HT1080 (cell line): ENCODE measurements around the gene SLC25A22. TPM values are rescaled to one million over a fixed set of nuclear protein-coding genes. Genes with fewer than 3 reads are reported as not detected.

Experiments
- DNase-seq: peaks from one replicate; pipeline ENCODE4 v3.0.0-alpha.2; 2015; ENCODE audit warnings: low read depth
- total RNA-seq: library from RNA; depleted of rRNA; stranded (reverse); fragments of >200 nt; shearing (Covaris generic); gene quantifications from 2 replicates; pipeline ENCODE4 v1.2.3, GENCODE V29; 2014

Gene SLC25A22
- total RNA-seq, 1 experiment from 2014 or later, result 47.5 TPM

DNA sequence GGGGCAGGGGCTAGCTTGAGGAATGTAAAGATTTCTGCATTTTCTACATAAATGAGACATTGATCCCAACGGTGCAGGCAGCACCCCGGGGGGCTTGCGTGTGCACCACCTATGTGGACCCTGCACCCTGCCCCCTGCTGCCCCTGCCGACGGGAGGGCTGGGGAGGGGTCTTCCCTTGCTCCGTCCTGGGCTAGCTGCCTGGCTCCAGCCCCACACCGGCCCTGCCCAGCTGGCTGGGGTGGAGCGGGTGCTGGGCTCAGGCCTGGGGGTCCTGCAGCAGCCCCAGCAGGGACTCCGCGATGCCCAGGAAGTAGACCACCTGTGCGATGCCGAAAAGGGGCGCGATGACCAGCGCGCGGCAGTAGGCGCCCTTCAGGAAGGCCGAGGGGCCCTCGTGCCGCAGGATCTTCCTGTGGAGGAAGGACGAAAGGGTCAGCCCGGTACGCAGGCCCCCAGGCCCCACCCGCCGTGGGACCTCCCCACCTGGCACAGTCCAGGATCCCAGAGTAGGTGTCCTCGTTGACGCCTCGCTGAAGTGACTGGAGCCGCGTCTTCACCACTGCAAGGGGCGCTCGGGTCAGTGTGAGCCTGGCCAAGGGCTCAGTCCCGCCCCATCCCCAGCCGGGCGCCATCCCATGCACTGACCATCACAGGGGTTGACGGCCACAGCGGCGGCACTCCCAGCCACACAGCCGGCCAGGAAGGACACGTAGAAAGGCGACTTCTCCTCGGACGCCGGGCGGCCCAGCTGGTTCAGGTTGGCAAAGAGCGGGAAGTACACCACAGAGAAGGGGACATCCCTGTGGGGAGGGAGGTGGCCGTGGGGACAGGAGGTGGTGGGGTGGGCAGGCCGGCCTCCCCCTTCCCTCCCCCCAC lies 6.2 kb downstream of the SLC25A22 start:
- DNase-seq, result no peak

DNA sequence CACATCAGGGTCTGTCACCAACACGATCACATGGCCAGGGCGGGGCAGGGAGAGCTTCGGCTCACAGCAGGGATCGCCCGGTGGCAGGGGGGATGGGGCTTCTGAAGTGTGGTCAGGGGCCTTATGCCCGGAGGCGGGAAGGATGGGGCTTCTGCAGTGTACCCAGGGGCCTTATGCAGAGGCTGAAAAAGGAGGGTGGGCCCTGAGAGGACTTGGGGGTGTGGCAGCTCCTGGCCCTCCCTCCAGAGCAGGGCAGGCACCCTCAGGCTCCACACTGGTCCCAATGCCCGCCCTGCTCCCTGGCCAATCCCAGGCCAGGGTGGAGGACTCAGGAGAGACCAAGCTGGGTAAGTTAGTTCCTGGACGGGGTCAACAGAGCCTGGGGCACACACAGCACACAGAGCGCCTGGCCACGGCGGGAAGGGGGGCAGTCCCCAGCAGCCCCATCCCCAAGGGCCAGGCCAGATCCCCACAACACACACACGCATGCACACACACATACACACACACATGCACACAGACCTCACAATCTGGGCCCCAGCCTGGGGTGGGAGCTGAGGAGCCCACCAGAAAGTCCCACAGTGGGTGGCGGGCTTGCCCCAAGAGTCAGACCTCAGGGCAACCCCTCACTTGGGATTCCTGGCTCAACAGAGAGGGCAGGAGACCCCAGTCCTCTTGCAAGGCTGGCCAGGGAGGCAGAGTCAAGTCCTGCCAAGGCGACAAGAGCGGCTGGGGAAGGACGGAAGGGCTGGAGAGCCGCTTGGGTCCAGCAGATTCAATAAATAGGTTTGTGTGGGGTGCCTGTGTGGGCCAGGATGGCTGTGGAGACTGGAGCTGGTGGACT lies 7.1 kb downstream of the SLC25A22 start:
- peak; percentile 52 for DNase-seq

DNA sequence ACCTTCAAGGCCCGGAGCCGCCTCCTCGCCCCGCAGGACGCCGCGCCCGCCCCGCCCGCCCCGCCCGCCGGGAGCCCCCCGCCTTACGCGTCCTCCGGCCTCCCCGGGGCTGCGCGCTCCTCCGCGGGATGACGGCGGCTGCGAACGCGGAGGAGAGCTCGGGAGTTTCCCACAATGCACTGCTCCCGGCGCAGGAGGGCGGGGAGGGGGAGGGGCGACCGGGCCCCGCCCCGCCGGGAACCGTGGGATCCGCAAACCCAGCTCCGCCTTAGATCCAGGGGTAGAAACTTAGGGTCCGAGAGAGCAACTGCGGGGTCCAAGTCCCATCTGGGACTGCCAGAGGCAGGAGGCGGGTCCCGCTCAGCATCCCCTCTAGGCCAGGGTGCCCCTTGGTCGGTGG lies 8.1 kb downstream of the SLC25A22 start, which contains the start of gene CEND1:
Gene CEND1, minus strand, starts transcription at position 148 of the 400 bp plus-strand sequence. CDS start 1,514 bp downstream, outside the sequence.
- no peak for DNase-seq

DNA sequence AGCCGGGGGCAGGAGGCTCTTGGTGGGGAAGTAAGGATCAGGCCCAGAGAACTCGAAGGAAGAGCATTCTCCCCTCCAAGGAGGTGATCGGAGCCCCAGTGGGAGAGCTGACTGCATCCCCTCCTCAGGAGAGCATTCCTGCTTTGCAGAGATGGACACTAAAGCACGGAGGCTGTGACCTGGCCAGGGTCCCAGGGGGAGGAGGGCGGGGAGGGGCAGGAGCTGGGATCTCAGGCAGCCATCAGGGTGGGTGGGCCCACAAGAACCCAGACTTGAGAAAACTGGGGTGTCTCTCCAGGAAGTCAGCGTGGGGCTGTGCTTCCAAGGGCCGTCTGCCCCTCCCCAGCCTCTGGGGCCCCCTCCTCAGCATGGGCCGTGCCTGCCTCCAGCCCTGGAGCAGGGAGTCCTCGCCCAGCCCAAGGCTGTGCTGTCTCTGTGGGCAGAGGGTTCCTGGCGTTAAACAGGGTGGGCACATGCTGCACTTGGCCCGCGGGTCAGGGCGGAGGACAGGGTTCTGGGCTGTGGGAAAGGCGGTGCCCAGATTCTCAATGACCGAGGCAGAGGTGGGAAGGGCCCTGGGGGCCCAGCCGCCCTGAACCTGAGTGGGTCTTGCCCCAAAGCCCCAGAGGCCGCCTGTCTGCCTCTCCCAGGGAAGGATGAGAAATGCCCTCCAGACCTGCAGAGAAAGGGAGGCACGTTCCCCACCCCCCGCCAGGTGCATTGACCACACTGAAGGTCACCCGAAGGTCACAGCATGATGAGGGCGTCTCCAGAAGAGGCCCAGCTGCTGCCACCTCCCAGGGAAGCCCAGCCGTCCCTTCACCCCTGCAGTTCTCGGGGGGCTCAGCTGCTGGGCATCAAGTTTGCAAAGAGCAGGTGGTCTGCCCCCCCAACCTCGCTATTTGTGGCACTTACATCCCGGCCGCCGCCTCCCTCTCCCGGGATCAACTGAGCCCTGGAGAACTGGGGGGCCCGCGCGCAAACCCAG lies 8.8 kb downstream of the SLC25A22 start:
- DNase-seq, result no peak

DNA sequence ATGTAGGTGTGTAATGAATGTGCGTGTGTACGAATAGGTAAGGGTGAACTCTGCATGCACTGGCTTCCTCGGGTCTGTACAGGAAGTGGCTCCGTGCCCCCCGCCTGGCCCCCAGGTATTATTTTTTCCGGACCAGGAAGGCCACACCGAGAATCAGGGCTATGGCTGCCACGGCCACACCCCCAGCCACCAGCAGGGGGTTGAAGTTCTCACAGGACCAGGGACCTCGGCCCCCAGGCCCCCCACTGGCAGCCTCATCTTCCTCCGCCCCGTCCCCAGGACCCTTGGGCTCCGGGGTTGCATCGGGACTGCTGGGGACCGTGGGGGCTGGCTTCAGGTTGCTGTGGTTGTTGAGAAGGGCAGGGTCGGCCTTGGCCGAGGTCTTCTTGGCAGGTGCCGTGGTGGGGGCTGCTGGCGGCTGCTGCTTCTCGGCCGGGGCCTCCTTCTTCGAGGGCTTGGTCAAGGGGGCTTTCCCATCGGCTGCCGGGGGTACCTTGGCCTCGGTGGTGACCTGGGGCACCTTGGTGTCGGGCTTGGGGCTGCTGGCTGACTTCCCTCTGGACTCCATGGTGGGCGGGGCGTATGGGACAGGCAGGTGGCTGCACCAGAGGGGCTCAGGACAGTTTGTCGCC lies 10.0 kb downstream of the SLC25A22 start:
- no peak for DNase-seq

DNA sequence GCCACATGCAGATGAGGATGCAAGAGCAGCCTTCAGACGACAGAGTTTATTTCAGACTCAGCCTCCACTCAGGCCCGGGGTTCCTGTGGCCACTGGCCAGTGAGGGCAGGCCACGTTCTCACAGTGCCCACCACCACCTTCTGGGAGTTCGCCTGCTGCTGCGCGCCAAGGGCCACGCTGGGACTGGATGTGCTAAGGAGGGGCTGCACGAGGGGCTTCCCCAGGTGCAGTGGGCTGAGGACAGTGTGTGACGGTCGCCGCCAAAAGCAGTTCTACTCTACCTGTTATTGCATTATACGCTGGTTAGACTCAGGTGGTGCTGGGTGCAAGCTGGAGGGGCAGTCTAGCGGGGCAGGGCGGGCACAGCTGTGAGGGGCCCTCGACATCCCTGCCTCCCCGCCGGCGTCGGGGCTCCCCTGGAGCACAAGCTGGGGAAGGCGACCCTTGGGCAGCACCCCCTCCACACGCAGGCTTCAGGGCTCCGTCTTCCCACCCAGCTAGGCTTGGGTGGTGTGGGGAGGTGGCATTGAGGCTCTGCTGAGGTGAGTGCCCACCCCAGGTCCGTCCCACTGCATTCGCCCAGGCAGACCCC lies 10.9 kb downstream of the SLC25A22 start:
- DNase-seq, result no peak

DNA sequence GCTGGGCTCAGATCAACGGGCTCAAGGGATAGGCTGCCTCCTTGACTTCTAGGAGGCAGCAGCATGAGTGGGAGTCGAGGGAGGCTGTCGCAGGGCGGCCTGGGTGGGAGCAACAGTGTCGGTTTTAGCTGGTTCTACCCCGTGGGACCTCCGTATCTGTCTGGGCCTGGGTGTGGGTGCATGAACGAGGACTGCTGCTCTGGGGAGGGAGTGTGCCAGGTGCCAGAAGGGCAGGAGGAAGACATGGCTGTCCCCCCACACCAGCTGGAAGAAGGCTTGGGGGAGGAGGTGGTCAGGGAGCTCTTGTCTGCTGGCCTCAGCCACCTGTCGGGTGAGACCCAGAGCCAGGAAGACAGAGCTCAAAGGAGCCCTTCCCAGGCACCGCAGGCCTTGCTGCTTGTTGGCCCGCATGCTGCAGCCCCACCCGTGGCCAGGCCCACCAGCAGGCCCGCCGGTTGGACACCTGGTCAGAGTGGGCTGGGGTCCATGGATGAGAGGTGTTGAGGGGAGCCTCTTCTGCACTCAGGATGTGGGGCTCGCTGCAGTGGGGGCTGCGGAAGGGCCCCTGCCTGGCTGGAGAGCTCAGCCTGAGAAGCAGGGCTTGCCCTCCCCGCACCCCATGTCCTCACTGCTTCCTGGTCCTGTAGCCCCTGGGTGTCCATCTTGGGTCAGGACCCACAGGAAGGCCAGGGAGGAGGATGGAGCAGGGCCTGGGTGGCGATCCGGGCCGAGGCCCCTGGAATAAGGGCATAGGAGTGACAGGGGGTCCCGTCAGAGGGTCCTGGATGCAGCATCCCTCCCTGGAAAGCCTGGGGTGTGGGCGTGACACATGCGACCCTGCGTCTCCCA lies 11.6 kb downstream of the SLC25A22 start:
- DNase-seq, result no peak

DNA sequence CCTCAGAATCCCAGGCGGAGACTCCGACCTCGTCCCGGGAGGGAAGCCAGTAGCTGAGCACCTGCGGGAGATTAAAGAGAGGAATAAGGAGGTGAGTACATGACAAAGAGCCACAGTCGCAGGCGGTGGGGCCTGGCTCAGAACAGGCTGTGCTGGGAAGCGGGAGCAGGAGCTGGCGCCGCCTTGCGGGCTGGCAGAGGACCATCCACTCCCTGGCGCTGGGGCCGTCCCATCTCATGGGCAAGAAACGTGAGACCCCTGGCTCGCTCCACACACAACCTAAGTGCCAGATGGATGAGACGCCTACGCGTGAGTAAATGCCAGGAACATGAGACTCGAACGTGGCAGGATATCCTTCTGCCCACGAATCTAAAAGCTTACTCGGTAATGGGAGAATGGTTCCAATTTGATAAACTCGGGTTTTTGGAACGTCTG lies 14.5 kb downstream of the SLC25A22 start:
- no peak for DNase-seq

DNA sequence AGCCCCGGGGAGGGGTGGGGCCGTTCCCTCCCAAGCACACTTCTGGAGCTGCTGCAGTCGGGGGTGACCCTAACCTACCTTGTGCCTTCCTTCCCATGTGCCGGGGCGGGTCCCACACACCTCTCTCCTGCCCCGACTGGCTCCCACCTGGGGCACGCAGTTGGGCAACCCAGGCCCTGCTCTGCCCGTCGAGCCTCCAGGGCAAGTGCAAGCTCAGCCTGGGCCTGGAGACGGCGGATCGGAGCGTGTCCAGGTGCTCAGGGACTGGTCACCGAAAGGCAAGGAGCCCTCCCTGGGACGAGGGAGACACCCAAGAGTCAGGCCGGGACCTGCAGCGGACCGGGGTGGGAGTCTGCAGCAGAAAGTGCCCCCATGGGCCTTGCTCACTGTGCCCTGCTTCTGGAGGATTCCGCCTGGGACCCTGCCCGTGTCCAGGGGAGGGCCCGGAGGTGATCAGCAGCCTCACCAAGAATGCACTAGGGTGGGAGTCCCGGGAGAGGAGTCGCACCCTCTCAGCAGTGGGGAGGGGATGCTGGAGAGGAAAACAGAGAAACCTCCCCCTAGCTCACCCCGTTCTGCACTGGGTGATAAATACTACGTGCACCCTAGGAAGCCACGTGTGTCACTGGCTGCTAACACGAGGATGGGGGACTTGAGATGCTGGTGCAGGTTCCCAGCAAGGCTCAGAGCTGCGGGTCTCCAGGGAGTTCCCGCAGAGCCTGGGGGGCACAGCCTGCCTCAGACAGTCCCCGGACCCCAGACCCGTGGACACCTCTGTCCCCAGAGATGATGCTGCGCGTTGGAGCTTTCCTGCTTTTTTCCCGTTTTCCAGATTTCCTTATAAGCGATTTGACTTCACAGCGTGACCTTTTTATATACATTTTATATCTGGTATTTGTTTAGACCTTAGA lies 15.6 kb downstream of the SLC25A22 start:
- no peak for DNase-seq

DNA sequence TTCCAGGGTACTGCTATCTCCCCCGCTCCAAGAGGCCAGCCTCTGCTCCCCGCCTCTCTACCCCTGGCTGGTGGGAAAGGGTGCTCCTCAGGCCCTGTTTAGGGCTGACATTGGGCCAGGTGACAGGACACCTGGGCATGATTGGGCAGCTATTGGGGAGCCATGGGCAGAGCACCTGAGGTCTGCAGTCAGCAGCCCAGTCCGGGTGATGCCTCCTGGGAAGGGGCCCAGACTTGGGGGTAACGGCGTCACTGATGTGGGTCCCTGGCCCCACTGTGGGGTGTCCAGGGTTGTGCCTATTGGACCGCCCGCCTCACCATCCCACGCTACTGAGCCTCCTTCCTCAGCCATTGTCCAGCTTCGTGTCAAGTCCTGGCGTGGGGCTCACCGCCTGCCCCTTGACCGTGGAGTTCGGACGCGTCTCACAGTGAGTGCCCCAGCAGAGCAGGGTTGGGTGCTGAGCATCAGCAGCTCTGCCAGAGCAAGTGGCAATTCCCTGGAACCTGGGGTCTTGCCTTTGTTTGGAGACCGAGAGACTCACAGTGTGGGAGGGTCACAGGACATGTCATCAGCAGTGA lies 18.0 kb downstream of the SLC25A22 start:
- no peak for DNase-seq

DNA sequence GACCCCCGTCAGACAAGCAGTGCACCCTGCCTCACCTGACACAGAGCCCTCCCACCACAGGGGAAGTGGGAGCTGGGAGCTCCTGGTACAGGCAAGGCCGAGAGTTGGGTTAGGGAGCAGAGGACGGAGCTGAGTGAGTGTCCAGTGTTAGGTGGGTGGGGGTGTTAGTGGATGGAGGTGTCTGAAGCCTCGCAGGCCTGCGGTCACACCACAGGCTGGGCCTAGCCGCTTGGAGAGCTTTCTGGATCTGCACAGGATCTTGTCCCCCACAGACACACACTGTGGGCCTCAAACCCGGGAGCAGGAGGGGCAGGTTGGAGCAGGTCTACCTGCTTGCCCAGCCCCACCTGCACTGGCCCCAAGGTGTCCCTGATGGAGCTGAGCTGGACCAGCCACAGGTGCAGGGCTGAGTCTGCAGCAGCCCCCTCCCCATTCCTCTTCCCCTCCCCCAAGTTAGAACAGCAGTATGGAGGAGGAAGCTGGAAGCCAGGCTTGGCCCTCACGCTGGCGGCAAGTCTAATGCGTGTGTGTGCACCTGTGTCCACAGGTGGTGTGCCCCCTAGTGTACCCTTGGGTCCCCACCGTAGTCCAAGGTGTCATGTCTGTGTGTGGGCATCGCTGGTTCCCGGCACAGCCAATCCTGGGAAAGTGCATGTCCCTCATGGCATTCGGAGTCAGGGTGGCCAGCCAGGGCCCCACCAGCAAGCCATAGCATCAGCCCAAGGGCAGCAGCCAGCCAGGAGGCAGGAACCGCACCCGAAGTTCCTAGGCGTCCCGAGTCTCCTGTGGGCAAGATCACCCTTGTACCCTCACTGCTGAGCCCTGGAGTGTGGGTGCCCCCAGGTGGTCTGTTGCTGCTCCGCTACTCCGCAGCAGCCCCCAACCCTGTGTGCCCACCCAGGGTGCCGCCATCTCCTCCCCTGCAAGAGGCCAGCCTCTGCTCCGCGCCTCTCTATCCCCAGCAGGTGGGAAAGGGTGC lies 18.8 kb downstream of the SLC25A22 start:
- no peak for DNase-seq

DNA sequence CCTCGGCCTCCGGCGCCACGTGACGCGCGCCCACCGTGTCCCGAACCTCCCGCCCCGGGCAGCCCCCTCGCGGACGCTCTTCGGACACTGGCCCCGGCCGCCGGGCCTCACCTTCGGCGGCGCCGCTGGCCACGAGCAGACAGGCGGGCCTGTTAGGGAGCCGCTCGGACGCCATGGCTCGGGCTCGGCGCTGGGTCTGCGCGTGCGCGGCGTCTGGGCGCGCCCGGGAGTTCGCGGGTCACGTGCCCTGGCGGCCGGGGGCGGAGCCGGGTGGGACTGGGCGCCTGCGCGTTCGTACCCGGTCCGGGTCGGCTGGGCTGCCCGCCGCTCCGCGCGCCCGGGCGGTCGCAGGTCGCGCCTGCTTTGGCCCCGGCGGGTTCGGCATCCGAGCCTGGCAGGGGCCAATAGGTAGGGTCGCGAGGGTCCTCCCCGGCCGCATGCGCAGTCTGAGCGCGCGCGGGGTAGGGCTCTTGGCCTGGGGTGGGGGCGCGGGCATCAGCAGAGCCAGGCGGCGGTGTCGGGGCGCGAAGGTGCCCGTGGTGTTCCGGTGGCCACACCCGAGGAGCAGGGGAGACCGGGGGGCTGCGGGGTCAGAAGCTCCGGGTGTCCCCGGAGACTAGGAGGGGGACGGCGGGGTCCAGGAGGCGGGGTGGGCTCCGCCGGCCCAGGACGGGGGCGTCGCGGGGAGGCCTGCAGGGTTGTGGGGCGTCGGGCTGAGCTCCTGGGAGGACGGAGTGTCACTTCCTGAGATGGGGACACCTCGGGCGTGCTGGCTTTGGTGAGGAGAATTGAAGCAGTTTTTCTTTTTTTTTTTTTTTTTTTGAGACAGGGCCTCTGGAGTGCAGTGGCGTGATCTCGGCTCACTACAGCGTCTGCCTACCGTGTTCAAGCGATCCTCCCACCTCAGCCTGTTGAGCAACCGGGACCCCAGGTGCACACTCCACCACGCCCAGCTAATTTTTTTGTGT lies 20.5 kb downstream of the SLC25A22 start, which contains the start of gene GATD1:
Gene GATD1, minus strand, starts transcription at position 200 of the 968 bp plus-strand sequence. Its CDS starts 25 bp downstream, at position 175.
- peak; percentile 75 for DNase-seq

DNA sequence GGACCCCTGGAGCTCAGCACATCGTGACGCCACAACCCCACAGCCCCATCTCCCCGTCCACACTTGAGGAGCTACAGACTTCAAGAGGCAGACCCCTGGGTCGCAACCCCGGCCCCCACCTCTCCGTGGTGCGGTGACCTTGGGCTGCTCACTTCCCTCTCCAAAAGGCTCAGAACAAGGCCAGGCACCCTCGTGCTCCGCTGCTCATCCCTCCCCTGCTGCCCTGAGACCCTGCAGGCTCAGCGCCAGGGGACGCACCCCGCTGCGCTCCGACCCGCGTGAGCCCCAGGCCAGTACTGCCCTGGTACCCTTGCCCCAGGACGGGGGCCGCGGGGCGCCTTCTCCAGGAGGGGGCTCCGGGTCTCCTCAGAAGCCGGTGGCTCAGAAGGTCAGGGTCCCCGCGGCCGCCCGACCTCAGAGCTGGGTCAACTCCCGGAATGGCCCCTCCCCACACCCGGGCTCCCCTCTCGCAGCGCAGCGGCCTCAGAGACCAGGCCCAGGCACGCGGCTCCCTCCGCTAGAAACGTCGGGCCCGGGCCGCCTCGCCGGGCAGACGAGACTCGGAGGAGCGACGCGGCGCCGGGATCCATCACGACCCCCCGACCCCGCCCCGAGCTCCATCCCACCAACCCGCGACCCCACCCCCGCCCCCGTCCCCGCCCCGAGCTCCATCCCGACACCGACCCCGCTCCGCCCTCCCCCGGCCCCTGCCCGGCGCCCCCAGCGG lies 21.4 kb downstream of the SLC25A22 start:
- DNase-seq, result peak; percentile 34

DNA sequence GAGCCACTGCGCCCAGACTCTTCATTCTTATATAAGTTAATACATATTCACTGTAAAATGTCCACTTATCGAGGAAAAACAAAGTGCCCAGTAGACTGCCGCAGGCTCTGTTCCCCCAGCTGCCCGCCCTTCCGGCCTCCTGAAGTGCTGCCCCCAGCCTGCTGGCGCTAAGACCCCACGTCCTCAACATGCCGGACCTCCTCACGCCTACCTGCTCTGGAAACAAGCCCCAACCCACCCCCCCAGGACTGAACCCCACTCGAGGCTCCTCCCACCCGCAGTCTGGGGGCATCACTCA lies 21.9 kb downstream of the SLC25A22 start:
- no peak for DNase-seq
